OCI-LY3 (cell line): Measurements from ENCODE around the gene ROBO1.

Experiments used
- CTCF ChIP-seq: fragments of 200-600, 300-600 bp; sonication (generic); IDR thresholded peaks from 2 replicates; pipeline ENCODE4 v1.5.1; 2014; ENCODE audit warnings: antibody characterized with exemption, low read length, low read depth
- EZH2phosphoT487 ChIP-seq: fragments of 200-600 bp; shearing (Covaris generic); IDR thresholded peaks from 2 replicates; pipeline ENCODE4 v1.6.1; 2018; ENCODE audit warnings: antibody characterized with exemption, mixed run types, low read depth

GRCh38 chr3:78924711-78925110, 843.1 kb downstream of the ROBO1 start:
- TF ChIP-seq CTCF (no peak), EZH2phosphoT487 (no peak)
